KOPT-K1 (cell line): ENCODE measurements around the gene S100A16.
"Not testable (repeated sequence)": the region's sequence is repeated elsewhere in the genome, so short reads cannot be mapped to it uniquely, and the experiment has no call there.

Experiments used
- H3K27ac ChIP-seq: fragments of 200-600 bp; sonication (generic); 2 replicates; pipeline ENCODE4 v1.5.1; 2016; ENCODE audit warnings: antibody characterized with exemption, mild to moderate bottlenecking, low read depth, low read length; ENCODE audit not compliant: poor library complexity, severe bottlenecking
- H3K36me3 ChIP-seq: fragments of 200-600 bp; sonication (generic); 2 replicates; pipeline ENCODE4 v1.5.1; 2017; ENCODE audit warnings: antibody characterized with exemption, mild to moderate bottlenecking, low read length, moderate library complexity; ENCODE audit not compliant: insufficient read depth
- H3K9me3 ChIP-seq: fragments of 200-600 bp; sonication (generic); 2 replicates; pipeline ENCODE4 v1.5.1; 2017; ENCODE audit warnings: antibody characterized with exemption, low read length, mild to moderate bottlenecking; ENCODE audit not compliant: insufficient read depth, poor library complexity, severe bottlenecking

S100A16 gene

DNA sequence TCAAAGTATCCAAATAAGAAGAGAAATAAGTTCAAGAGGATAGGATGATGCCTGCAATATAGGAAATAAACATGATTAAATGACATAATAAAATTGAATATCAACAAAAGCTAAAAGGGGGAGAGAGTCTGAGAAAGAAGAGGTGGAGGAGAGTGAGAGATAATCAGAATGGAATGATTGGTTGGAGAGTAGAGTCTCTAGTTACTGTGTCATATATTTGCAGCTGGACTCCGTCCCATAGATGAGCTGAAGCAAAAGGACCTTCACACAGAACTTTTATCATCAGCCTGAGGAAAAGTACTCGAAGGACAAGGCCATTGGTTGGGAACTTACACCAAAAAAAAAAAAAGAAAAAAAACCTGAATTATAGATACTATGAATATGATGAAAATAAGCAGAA lies 24.5 kb downstream of the S100A16 start:
- no peaks in the 10 kb centered on the region for H3K36me3 ChIP-seq
- H3K27ac ChIP-seq, result no peak overlapping the region
- H3K9me3 ChIP-seq, result no peaks in the 10 kb centered on the region

DNA sequence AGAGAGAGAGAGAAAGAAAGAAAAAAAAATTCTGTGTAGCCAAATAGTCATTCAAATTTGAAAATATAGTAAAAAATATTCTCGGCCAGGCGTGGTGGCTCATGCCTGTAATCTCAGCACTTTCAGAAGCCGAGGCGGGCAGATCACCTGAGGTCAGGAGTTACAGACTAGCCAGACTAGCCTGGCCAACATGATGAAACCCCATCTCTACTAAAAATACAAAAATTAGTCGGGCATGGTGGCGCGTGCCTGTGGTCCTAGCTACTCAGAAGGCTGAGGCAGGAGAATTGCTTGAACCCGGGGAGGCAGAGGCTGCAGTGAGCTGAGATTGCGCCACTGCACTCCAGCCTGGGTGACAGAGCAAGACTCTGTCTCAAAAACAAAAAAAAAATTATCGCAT lies 24.9 kb downstream of the S100A16 start:
- H3K27ac ChIP-seq, H3K36me3 ChIP-seq, H3K9me3 ChIP-seq: not testable (repeated sequence)

DNA sequence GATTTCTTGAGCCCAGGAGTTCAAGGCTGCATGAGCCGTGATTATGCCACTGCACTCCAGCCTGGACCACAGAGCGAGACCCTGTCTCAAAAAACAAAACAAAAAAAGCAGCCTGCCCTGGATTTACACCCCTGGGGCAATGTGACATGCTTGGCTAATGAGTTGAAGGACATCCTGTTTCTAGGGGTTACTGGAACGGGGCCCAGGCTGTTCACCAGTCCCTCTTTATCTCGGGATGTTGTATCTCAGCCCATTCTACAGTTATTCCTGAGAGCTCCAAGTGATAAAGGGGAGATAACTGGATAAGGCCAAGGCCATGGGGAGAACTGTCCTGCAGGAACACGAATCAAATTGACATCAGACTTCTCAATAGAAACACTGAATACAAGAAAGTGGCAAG lies 25.6 kb downstream of the S100A16 start:
- Histone ChIP-seq H3K9me3 (no peaks in the 10 kb centered on the region), H3K27ac (no peak overlapping the region), H3K36me3 (no peaks in the 10 kb centered on the region)

DNA sequence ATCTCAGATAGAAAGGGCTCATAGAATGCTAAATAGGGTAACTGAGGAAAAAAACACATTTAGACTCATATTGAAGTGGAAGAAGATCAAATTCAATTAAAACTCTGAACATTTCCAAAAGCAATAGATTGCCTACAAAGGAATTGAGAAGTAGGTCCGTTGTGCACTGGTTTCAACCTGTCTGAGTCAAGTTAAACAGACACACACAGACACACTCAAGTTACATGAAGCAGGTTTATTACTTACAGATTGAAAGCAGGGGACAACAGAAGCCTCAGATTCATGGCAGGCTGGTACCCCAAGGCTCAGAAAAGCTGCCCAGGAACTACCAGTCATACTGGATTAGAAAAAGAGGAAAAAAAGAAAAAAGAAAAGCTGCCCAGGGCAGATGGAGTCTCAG lies 26.6 kb downstream of the S100A16 start:
- H3K36me3 ChIP-seq, result no peaks in the 10 kb centered on the region
- H3K9me3 ChIP-seq, result no peaks in the 10 kb centered on the region
- H3K27ac ChIP-seq, result no peak overlapping the region

DNA sequence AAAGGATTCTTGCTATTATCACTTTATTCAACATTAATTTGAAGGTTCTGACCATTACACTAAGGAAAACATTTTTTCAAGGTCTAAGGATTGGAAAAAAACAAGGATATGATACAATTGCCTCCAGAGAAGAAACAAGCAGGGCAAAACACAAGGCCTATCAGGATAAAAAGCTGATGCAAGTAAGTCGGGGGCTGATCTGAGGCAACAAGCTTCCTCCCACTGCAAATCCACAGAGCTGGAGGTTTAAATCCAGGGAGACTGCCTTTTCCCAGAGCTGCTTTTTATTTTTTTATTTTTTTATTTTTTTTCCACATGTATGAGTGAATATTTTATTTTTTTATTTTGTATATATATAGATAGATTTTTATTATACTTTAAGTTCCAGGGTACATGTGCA lies 27.9 kb downstream of the S100A16 start:
- Histone ChIP-seq H3K27ac (no peak overlapping the region), H3K9me3 (no peaks in the 10 kb centered on the region), H3K36me3 (no peaks in the 10 kb centered on the region)

DNA sequence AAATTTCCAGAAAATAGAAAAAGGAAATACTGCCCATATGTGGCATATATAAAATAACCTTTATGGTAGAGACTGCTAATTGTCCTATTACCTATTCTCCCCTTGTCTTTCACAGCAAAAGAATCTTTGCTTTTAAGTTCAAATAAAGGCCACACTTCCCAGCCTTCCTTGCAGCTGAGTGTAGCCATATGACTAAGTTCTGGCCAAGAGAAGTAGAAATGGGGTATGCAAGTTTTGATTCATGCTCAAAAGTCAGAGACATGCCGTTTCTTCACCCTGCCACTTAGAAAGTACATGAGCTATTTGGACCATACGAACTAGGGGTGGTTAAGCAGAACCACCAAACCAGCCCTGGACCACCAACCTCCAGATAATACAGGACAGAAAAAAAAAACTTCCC lies 29.0 kb downstream of the S100A16 start:
- no peak overlapping the region for H3K27ac ChIP-seq
- H3K9me3 ChIP-seq, result no peaks in the 10 kb centered on the region
- H3K36me3 ChIP-seq, result no peaks in the 10 kb centered on the region

DNA sequence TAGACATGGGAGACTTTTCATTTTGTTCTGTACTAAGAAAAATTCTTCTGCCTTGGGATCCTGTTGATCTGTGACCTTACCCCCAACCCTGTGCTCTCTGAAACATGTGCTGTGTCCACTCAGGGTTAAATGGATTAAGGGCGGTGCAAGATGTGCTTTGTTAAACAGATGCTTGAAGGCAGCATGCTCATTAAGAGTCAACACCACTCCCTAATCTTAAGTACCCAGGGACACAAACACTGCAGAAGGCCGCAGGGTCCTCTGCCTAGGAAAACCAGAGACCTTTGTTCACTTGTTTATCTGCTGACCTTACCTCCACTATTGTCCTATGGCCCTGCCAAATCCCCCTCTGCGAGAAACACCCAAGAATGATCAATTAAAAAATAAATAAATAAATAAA lies 29.4 kb downstream of the S100A16 start:
- H3K27ac ChIP-seq, H3K9me3 ChIP-seq, H3K36me3 ChIP-seq: not testable (repeated sequence)

DNA sequence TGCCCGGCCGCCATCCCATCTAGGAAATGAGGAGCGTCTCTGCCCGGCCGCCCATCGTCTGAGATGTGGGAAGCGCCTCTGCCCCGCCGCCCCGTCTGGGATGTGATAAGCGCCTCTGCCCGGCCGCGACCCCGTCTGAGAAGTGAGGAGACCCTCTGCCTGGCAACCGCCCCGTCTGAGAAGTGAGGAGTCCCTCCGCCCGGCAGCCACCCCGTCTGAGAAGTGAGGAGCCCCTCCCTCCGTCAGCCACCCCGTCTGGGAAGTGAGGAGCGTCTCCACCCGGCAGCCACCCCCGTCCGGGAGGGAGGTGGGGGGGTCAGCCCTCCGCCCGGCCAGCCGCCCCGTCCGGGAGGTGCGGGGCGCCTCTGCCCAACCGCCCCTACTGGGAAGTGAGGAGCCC lies 30.1 kb downstream of the S100A16 start:
- not testable (repeated sequence) for H3K9me3 ChIP-seq, H3K27ac ChIP-seq, H3K36me3 ChIP-seq

DNA sequence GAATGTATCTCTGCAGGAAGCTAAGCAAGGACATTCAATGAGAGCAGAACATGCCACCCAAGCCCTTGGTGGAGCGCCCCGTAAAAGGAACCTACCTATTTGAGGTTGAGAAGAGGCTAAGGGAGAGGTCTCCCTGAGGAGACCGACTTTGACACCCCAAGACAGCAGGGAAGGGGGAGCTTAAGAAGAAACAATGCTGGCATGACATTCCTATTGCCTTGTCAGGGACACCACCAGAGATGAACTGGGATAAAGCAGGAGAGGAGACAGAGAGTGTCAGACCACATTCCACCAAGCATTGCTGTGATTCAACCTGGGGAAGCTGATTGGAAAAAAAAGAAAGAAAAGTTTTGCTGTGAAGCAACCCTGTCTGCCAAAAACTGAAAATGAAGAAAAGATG lies 34.0 kb downstream of the S100A16 start:
- H3K27ac ChIP-seq, result no peak overlapping the region
- H3K9me3 ChIP-seq, result no peaks in the 10 kb centered on the region
- no peaks in the 10 kb centered on the region for H3K36me3 ChIP-seq

DNA sequence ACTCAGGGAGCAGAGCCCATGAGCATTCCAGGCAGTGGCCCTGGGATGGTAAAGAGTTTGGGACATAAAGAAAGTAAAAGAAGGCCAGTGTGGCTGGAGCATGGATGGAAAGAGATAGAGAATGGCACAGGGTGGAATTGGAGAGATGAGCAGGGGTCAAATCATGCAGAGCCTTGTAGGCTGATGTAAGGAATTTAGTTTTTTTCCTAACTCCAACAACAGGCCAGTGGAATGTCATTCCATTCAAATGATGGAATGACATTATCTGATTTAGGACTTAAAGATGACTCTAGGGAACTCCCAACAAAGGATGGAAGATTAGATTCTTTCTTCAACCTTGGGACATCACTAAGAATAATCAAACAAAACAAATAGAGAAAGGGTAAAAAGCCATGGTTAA lies 34.4 kb downstream of the S100A16 start:
- no peaks in the 10 kb centered on the region for H3K36me3 ChIP-seq
- no peak overlapping the region for H3K27ac ChIP-seq

DNA sequence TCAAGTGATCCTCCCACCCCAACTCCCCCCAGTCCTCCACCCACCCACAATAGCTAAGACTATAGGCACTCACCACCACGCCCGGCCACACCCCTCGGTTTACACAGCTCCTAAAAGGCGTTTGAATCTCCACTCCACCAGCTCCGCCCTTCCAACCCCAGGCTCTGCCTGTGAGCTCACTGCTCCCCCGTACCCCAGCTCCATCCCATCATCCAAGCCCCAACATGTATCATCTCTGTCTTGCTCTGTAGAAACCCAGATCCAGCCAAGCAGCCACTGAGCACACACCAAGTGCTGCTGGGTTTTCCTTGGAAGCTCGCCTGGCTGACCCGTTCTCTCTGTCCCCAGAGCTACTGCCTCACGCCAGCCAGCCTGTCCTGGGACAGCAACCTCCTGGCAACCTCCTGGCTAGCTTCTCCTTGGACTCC lies 35.3 kb downstream of the S100A16 start:
- no peaks in the 10 kb centered on the region for H3K36me3 ChIP-seq
- H3K27ac ChIP-seq, result no peak overlapping the region

More for the DNA sequence above, 34.4 kb downstream of the S100A16 start:
- no peaks in the 10 kb centered on the region for H3K9me3 ChIP-seq

DNA sequence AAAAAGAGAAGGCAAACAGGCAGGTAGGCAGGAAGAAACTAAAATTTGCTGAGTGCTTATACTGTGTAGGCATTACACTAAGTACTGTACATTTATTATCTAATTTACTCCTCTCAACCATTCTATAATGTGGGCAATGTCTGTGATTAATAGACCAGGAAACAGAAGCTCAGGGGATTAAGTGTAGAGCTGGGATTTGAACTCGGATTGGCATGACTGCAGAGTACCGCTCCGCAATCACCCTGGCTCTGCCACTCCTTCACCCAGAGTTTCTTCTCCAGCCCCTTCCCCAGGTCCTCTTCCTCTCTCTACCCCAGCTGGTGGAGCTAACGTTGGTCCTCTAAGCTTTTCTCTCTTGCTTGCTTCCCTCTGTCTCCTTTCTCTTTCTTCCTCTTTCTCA lies 35.8 kb downstream of the S100A16 start:
- Histone ChIP-seq H3K9me3 (no peaks in the 10 kb centered on the region), H3K27ac (no peak overlapping the region), H3K36me3 (no peaks in the 10 kb centered on the region)

More for the DNA sequence above, 35.3 kb downstream of the S100A16 start:
- H3K9me3 ChIP-seq, result no peaks in the 10 kb centered on the region

DNA sequence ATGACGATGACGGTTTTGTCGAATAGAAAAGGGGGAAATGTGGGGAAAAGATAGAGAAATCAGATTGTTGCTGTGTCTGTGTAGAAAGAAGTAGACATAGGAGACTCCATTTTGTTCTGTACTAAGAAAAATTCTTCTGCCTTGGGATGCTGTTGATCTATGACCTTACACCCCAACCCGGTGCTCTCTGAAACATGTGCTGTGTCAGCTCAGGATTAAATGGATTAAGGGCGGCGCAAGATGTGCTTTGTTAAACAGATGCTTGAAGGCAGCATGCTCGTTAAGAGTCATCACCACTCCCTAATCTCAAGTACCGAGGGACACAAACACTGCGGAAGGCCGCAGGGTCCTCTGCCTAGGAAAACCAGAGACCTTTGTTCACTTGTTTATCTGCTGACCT lies 37.4 kb downstream of the S100A16 start:
- H3K27ac ChIP-seq, result not testable (repeated sequence)

DNA sequence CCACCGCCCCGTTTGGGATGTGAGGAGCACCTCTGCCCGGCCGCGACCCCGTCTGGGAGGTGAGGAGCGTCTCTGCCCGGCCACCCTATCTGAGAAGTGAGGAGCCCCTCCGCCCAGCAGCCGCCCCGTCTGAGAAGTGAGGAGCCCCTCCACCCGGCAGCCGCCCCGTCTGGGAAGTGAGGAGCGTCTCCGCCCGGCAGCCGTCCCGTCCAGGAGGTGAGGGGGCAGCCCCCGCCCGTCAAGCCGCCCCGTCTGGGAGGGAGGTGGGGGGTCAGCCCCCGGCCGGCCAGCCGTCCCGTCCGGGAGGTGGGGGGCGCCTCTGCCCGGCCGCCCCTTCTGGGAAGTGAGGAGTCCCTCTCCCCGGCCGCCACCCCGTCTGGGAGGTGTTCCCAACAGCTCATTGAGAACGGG lies 37.9 kb downstream of the S100A16 start:
- H3K27ac ChIP-seq, H3K9me3 ChIP-seq, H3K36me3 ChIP-seq: not testable (repeated sequence)

More for the DNA sequence above, 37.4 kb downstream of the S100A16 start:
- H3K36me3 ChIP-seq, H3K9me3 ChIP-seq: not testable (repeated sequence)

DNA sequence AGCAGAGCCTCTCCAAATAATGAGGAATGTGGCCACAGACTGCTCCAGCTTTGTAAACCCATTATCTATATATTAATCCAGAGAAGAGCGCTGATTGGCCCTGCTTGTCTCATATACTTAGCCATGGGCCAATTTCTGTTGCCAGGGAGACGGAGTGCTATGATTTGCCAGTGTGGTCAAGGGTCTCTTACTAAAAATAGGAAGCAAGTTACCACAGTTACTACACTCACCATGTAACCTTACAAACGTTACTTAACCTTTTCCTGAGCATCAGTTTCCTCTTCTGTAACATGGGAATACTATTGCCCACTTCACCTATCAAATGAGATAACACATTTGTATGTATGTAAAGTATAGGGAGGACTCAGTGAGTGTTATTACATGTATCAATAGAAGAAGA lies 39.6 kb downstream of the S100A16 start:
- Histone ChIP-seq H3K9me3 (no peaks in the 10 kb centered on the region), H3K36me3 (no peaks in the 10 kb centered on the region), H3K27ac (no peak overlapping the region)

DNA sequence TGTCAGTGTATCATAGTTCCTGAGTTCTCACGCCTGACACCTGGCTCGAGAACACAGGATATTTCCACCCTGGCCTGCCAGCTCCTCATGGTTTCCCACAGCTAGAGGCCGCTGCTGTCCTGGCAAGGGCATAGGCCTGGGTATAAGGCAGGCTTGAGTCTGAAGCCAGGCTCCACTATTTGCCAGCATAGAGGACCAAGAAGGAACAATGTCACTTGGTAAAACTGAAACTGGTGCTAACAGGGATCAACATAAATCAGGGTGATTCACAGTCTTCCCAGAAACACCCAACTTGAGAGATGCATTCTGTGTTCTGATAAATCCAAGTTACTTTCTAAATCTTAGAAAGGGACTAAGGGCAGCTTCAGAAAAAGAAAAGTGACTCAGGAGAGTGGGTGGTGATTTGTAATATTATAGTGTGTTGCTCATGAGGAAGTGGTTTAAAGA lies 40.3 kb downstream of the S100A16 start:
- no peaks in the 10 kb centered on the region for H3K36me3 ChIP-seq
- H3K27ac ChIP-seq, result no peak overlapping the region
- no peaks in the 10 kb centered on the region for H3K9me3 ChIP-seq

DNA sequence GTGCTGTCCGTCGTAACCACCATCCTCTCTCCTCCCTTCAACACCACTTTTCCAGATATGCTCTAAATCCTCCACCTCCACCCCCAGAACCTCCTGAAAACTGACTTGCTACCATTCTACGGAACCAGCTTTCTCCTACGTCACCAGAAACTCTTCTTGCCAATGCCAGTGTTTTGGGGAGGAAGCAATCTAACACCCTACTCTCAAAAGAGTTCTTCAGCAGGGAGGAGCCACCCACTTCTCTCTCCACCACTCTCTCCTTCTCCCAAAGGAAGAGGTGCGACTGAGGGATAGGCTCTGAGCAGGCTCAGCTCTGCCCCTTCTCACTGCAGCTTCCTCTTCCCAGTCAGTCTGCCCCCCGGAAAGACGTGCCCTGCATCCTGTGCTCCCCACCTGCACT lies 41.2 kb downstream of the S100A16 start:
- no peaks in the 10 kb centered on the region for H3K36me3 ChIP-seq
- no peaks in the 10 kb centered on the region for H3K9me3 ChIP-seq
- H3K27ac ChIP-seq, result no peak overlapping the region
